ENCODE measurements around the gene ZDHHC12.

GRCh38 chr9:128765499-128765898 lies 41.6 kb upstream of the ZDHHC12 start:
- TF ChIP-seq CTCF (IDR thresholded peaks at IDR 0.05; ENCODE audit: insufficient read depth, low read length, poor library complexity, severe bottlenecking) (no peak), EZH2phosphoT487 (conservative IDR thresholded peaks at IDR 0.05; ENCODE audit: low read length) (no peak)

All from SU-DHL-6 (cell line).